ENCODE results near the gene PLAC1. TPM values are rescaled to one million over a fixed set of nuclear protein-coding genes. Genes with fewer than 3 reads are reported as not detected.

PLAC1 gene
- total and polyA plus RNA-seq, 2 experiments from 2014 or later, result 0.93 to 2.9 TPM

GRCh38 chrX:134546187-134546586, 112.1 kb downstream of the PLAC1 start:
- H2AFZ ChIP-seq, result no peak overlapping the region

GRCh38 chrX:134545510-134545909, 112.8 kb downstream of the PLAC1 start:
- peaks cover 16% of the 10 kb centered on the region for H3K79me2 ChIP-seq

More at GRCh38 chrX:134546187-134546586, 112.1 kb downstream of the PLAC1 start:
- 78% methylated on average over 33 of the region's 35 CpGs for WGBS (ENCODE audit: low lambda C conversion rate, missing lambda C conversion rate)
- TF ChIP-seq CTCF (IDR thresholded peaks at IDR 0.05; ENCODE audit: poor library complexity) (no peak), EZH2 (IDR thresholded peaks at IDR 0.05; ENCODE audit: borderline replicate concordance) (no peak)
- H3K27ac ChIP-seq, result no peak overlapping the region
- no peaks in the 10 kb centered on the region for H3K9me3 ChIP-seq (ENCODE audit: low read depth)
- no peaks in the 10 kb centered on the region for H3K36me3 ChIP-seq (replicated peaks; ENCODE audit: insufficient read depth, low read depth)
- no peaks in the 10 kb centered on the region for H4K20me1 ChIP-seq (ENCODE audit: insufficient read depth, poor library complexity, severe bottlenecking)
- H3K79me2 ChIP-seq, result peaks cover 16% of the 10 kb centered on the region
- H3K4me2 ChIP-seq, result peak overlapping the region; percentile 87
- DNase-seq (ENCODE audit: low spot score), result no peak
- no peaks in the 10 kb centered on the region for H3K4me1 ChIP-seq (ENCODE audit: insufficient read depth)
- no peaks in the 10 kb centered on the region for H3K9me2 ChIP-seq (replicated peaks; ENCODE audit: insufficient read depth)
- H3K4me3 ChIP-seq, result no peak overlapping the region
- no peaks in the 10 kb centered on the region for H3K27me3 ChIP-seq

GRCh38 chrX:134544513-134545151, 113.6 kb downstream of the PLAC1 start:
- no peaks in the 10 kb centered on the region for H3K36me3 ChIP-seq (replicated peaks; ENCODE audit: insufficient read depth, low read depth)
- no peak overlapping the region for H3K4me3 ChIP-seq
- H3K4me1 ChIP-seq (ENCODE audit: insufficient read depth), result no peaks in the 10 kb centered on the region
- no peak overlapping the region for H2AFZ ChIP-seq
- TF ChIP-seq EZH2phosphoT487 (IDR thresholded peaks at IDR 0.05; ENCODE audit: low read depth, severe bottlenecking, unreplicated experiment) (no peak), CTCF (IDR thresholded peaks at IDR 0.05; ENCODE audit: poor library complexity) (no peak), EZH2 (IDR thresholded peaks at IDR 0.05; ENCODE audit: borderline replicate concordance) (no peak)
- peaks cover 16% of the 10 kb centered on the region for H3K79me2 ChIP-seq
- peak; percentile 32 for DNase-seq (ENCODE audit: low spot score)
- peak overlapping the region; percentile 58 for H3K27ac ChIP-seq
- H3K4me2 ChIP-seq, result peak overlapping the region; percentile 87
- 47% methylated on average over 35 of the region's 52 CpGs for WGBS (ENCODE audit: low lambda C conversion rate, missing lambda C conversion rate)
- H3K27me3 ChIP-seq, result no peaks in the 10 kb centered on the region
- no peaks in the 10 kb centered on the region for H3K9me3 ChIP-seq (ENCODE audit: low read depth)
- no peaks in the 10 kb centered on the region for H4K20me1 ChIP-seq (ENCODE audit: insufficient read depth, poor library complexity, severe bottlenecking)
- H3K9me2 ChIP-seq (replicated peaks; ENCODE audit: insufficient read depth), result no peaks in the 10 kb centered on the region

More at GRCh38 chrX:134545510-134545909, 112.8 kb downstream of the PLAC1 start:
- no peaks in the 10 kb centered on the region for H3K4me1 ChIP-seq (ENCODE audit: insufficient read depth)
- H3K9me2 ChIP-seq (replicated peaks; ENCODE audit: insufficient read depth), result no peaks in the 10 kb centered on the region
- H3K9me3 ChIP-seq (ENCODE audit: low read depth), result no peaks in the 10 kb centered on the region
- H4K20me1 ChIP-seq (ENCODE audit: insufficient read depth, poor library complexity, severe bottlenecking), result no peaks in the 10 kb centered on the region
- H3K4me2 ChIP-seq, result peak overlapping the region; percentile 87
- DNase-seq (ENCODE audit: low spot score), result no peak
- no peak overlapping the region for H2AFZ ChIP-seq
- WGBS (ENCODE audit: low lambda C conversion rate, missing lambda C conversion rate), result 83% methylated on average over 19 of the region's 20 CpGs
- H3K4me3 ChIP-seq, result no peak overlapping the region
- no peak for TF ChIP-seq EZH2 (IDR thresholded peaks at IDR 0.05; ENCODE audit: borderline replicate concordance)
- no peak for TF ChIP-seq CTCF (IDR thresholded peaks at IDR 0.05; ENCODE audit: poor library complexity)
- no peak for TF ChIP-seq EZH2phosphoT487 (IDR thresholded peaks at IDR 0.05; ENCODE audit: low read depth, severe bottlenecking, unreplicated experiment)
- no peaks in the 10 kb centered on the region for H3K36me3 ChIP-seq (replicated peaks; ENCODE audit: insufficient read depth, low read depth)
- H3K27ac ChIP-seq, result peak overlapping the region; percentile 58
- no peaks in the 10 kb centered on the region for H3K27me3 ChIP-seq
